IPS DF 4.7 (cell line): ENCODE data around the gene LAYN.

Source experiments
- DNase-seq: peaks from one replicate; pipeline ENCODE4 v3.0.0-alpha.2; 2013; ENCODE audit warnings: low spot score; ENCODE audit errors: extremely low read depth

LAYN gene, protein sequence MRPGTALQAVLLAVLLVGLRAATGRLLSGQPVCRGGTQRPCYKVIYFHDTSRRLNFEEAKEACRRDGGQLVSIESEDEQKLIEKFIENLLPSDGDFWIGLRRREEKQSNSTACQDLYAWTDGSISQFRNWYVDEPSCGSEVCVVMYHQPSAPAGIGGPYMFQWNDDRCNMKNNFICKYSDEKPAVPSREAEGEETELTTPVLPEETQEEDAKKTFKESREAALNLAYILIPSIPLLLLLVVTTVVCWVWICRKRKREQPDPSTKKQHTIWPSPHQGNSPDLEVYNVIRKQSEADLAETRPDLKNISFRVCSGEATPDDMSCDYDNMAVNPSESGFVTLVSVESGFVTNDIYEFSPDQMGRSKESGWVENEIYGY

DNA sequence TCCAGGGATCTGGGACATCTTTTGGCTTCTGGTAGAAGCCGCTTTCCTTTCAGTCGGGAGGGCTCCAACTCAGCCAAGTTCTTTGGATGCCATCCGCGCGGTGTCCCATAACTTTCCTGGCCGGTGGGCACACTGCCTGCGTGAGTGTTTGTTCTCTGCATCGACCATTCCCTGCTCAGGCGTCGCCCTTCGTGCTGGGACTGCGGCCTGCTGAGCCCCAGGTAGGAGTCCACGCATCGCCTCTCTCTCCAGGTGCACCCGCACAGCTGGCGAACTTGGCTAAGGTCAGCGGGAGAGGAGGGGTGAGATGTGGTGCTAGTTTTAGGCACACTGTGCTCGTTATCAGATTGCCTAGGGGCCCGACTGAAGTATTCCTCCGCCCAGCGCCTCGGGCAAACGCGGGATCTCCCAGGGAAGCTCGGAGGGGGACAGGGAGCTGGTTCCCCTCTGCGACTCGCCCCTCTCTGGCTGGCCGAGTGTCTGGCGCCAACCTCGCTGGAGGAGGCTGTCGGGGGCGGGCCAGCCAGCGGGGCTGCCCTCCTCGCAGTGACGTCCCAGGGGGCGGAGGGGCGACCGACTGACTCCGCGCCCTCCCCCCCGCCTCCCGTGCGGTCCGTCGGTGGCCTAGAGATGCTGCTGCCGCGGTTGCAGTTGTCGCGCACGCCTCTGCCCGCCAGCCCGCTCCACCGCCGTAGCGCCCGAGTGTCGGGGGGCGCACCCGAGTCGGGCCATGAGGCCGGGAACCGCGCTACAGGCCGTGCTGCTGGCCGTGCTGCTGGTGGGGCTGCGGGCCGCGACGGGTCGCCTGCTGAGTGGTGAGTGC, at the start of gene LAYN:
TSS of gene LAYN (plus strand) at position 607 of the 823 bp plus-strand sequence. CDS start at position 731, 124 bp downstream.
- no peak for DNase-seq

DNA sequence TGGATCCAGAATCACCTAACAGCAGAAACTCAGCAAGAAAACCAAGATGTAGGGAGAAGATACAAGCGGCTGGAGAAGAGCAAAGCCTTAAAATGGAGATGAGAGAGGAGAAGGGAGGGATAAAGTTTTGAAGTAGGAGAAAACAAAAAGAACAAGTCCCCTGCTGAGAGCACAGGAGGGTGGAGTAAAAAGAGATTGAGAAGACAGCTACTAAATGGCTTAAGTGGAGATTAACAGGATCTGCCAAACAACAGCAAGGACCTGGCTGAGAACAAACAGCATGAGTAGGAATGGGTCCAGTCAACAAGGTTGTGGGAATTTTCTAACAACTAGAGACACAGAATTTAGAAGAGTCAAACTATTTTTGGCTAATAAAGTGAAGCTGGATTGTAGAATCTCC, 46.5 kb upstream of the LAYN start:
- DNase-seq = no peak

DNA sequence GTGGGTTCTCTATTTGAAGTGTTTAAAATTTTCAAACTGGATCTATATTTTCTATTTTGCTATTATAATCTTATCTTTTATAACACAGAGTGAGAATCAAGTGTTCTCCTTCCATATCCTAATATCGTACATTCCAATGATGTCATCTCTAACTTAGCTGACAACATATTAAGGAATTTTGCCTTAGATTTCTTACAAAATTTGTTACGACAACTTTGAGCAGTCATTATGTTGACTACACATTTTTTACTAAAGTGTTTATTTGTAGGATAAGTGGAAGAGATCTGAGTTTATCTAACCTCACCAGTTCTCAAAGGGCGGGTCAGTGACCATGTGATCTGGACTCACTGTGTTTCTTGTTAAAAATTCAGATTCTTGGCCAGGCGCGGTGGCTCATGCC, 41.0 kb upstream of the LAYN start:
- DNase-seq = no peak

DNA sequence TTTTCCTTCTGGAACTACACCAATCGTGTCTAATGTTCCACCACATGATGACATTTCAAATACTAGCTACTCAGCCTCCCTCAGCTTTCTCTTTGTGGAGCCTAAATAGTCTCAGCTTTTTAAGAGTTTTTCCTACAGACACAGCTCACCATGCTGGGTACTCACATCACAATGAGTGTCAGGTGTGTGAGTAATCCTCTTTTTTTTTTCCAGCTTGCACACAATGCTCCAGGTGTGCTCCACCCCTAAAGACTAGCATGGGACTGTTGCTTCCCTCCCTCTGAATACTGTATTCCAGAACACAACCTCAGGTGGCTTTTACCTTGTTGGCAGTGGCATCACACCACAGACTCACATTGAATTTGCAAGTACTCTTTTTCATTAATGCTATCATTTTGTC, 40.0 kb upstream of the LAYN start:
- DNase-seq = no peak

DNA sequence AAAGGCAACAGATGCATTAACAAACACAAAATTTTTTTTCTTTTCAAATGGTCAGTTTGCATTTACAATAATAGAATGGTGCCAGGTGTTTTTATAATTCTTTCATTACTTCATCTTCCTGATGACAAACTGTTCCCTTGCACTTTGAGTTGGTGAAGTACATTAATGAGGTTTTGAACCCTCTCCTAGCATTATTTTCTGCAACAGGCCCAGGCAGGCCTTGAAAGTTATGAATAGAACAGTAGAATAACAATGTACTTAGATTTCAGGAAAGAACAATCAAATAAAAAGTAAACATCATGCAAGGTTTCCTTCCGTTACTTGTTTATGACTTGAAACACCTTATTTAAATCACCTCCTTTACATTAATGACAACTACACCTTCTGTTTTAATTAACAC, 37.9 kb upstream of the LAYN start:
- no peak for DNase-seq

DNA sequence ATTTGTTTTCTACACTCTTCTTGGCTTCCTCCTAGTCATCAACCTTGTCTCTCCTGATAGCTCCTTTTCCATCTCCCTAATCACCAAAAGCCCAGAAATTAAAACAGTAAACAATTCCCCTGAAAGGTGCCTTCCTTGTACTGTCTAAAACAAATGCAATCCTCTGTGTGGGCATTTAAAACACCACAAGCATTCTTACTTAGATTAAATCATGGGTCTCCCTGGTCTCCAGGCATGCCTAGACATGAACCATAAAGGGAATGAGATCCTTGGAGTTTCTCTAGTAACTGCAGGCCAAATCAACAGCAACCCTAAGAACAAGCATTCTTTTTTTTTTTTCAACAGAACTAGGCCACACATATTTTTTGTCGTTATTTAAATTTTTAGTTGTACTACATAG, 30.2 kb upstream of the LAYN start:
- no peak for DNase-seq

DNA sequence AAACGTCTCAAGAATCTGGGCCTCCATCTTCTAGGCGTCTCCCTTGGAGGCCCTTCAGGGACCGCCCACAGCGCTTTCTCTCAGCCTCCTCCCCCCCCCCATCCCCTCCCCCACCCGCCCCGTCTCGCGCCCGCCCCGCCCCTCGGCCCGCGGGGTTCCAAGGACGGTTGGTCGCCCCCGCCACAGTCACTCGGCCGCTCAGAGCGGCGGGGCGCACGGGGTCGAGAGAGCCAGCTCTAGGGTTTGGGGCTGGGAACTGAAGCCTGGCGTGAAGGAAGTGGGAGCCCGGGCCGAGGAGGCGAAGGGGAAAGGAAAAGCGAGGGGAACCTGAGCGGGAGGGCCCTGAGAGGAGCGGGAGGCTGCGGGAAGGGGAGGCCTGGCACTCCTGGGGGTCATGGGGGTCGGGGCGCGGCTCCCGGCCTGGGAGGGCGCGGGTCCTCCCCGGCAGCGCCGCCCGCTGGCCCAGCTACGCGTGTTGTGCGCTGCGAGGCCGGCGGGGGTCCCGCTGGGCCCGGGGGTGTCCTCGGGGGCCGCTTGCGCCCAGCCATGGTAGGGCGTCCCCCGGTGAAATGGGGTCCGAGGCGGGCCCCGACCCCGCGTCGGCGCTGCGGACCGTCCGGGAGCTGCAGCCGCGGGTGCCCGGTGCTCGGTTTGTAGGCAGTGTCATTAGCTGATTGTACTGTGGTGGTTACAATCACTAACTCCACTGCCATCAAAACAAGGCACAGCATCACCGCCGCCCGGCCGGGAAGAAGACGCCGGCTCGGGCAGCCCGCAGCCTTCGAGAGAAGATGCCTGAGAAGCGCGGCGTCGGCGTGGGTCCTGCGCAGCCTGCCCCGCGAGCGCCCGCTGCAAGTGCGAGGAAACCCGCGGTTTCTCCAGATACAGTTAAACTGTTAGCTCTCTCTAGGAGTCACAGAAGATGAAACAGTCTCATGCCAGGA, 28.0 kb upstream of the LAYN start, which contains the start of gene BTG4:
TSS of gene BTG4 (minus strand) at position 91 of the 944 bp plus-strand sequence. CDS start 13,610 bp downstream, outside the sequence.
- DNase-seq = no peak

DNA sequence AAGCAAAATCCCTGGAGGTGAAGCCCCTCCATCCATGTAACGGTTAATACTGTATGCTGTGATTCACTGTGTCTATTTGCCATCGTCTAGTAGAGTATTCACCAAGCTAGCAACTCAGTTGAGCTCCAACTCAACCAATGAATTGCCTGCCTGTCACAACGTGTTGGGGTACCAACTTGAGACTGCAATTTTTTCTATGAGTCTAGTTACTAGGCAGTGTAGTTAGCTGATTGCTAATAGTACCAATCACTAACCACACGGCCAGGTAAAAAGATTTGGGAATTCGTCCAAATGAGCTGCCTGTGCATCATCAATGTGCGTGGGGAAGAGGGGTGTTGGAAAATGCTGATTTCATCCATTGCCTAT, 27.3 kb upstream of the LAYN start:
- DNase-seq = no peak

DNA sequence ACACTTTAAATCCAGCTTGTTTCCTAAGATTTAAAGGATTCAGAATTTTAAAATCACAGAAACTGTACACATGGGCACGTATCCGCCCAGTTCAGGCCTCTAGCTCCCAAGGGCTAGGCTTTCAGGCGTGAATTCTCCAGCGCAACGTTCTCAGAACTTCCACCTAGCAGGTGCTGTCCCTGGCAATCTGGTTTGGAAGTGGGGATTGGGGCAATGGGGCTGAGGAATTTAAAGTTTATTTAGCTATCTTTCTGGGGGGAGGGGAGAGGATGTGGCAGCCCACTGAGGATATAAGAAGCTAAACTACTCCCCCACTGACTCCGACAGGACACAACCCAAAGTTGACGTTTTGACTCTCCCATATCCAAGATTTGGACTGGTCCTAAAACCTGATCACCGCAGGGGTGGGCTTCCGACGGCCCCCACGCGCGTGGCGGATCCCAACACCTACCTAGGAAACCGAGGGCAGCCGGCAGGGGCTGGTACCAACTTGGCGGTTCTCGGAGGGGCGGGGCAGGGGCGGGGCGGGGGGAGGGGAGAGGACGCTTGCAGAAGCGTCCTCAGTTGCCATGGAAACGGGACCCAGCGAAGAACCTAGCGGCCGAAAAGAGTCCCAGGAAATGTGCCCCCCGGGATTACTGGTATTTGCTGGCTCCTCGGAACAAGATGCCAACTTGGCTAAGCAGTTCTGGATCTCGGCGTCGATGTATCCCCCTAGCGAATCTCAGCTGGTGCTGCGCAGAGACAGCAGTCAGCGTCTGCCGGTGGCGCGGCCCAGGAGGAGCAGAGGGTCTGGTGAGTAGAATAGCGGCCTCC, 26.1 kb upstream of the LAYN start, which contains the start of gene HOATZ:
TSS of gene HOATZ (plus strand) at position 563 of the 816 bp plus-strand sequence. CDS start at position 570, 7 bp downstream.
- no peak for DNase-seq

DNA sequence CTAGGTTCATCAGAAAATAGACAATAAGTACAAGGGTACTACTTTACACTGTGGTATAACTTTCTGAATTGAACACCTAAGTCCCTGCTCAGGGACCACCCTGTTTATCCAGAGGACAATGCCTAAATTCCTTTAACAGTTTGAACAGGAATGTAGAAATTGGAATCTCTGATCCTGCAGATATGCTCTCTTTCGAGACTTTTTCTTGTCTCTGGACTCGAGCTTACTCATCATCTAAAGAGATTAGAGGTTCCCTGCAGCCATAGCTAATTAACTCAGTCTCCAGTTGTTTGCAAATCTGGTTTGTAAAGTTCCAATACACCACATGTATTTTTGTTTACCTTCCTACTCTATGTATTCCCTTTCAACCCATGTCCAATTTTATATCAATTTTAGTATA, 24.9 kb upstream of the LAYN start:
- DNase-seq = no peak

DNA sequence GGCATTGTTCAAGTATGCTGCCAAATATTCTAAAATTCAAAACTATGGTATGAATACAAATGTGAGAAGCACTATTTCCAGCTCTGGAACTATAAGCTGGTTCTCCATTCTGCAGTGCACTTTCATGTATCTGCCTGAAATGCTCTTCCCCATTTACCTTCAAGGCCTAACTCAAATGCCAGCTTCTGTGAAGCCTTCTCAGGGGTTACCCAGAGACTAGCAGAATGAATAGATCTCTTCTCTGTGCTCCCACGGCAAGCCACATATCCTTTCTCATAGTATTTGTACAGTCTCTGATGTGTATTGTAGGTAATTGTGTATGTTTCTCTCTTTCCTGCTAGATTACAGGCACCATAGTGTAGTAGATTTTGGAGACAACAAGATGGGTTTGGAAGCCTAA, 21.9 kb upstream of the LAYN start:
- no peak for DNase-seq

DNA sequence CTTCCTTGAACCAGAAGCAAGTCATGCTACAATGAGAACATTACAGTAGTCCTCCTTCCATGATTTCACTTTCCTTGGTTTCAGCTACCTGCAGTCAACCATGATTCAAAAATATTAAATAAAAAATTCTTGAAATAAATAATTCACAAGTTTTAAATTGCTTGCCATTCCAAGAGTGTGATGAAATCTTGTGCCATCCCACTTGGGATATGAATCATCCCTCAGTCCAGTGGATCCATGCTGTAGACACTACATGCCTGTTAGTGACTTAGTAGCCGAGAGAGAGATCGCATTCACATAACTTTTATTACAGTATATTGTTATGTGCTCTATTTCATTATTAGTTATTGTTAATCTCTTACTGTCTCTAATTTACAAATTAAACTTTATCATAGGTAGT, 20.0 kb upstream of the LAYN start:
- DNase-seq = no peak

DNA sequence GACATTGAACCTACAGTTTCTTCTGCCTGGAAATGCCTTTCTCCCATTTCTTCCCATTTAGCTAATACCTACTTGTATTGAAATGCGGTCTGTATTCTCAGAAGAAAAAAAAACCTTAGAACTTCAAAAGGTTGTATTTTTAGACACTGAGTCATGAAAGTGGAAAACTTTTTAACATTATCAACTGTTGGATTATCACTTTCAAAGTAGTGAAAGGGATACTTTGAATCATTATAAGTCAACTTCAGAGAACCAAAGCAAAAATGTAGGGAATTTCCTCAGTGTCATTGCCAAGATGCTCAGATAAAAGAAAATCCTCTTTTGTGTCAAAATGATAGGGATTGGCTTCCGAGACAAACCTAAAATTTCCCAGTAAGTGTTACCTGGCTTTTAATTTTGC, 19.4 kb upstream of the LAYN start:
- DNase-seq = no peak

DNA sequence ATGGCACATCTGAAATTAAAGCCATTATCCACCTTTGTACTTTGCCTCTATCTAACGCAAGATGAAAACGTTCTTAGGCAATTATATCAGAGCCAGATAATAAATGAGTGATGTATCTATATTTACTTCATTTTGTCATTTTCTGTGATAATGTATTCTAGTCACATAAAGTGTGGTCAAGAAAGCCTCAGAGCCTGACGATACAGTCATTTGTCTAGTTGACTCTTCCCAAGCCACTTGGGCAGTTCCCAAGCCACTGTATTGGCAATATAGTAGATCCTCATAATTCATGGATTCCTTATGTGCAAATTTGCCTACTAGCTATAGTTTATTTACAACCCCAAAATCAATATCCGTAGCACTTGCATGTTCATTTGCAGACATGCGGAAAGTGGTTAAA, 18.1 kb upstream of the LAYN start:
- DNase-seq = no peak

DNA sequence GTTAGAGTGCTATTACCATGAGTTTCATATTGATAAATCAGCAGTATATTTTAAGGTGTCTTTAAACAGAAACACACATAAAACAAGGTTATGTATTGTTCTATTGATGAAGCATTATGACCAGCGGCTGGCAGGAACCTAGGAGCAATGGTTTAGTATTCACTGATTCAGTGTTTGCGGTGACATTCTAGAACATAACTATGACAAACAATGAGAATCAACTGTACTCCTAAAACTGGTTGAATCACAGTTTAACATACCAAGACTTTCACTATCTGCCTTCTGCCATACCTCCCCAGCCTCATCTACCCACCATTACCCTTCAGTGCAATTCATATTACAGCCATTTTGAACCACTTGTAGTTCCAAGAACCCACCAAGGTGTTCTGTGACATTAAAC, 17.2 kb upstream of the LAYN start:
- DNase-seq = no peak

DNA sequence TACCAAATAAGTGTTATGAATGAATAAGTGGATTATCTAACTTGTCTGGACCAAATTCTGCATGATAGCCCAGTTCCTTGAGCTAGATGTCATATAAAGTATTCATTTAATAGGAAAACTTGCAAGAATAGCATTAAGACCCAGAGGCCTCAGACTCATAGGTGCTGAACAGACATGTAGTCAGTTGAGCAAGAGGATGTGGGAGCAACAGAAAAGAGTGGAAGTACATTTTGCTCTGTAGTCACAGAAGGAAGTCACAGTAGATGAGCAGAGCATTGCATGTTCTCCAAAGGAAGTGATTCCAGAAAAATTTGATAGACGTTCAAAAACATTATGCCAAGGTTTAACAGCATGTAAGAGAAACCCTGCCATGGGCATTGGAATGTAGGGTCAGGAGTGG, 16.5 kb upstream of the LAYN start:
- no peak for DNase-seq

DNA sequence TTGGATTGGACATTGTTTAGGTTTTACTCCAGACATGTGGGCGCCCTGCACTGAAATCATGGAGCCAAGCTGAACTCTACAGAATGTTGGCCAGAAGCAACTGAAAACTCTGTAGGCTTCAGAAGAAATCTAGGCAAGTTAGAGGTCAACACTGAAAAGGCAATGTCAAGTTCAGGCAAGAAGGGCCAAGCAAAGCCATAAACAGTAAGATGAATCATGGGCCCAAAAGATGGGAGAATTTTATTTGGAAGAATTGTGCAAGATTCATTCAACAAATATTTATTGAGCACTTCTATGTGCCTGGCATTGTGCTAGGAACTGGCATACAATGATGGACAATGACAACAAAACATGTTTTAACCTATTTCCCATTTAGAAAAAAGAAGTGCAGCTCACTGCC, 15.1 kb upstream of the LAYN start:
- DNase-seq = no peak

DNA sequence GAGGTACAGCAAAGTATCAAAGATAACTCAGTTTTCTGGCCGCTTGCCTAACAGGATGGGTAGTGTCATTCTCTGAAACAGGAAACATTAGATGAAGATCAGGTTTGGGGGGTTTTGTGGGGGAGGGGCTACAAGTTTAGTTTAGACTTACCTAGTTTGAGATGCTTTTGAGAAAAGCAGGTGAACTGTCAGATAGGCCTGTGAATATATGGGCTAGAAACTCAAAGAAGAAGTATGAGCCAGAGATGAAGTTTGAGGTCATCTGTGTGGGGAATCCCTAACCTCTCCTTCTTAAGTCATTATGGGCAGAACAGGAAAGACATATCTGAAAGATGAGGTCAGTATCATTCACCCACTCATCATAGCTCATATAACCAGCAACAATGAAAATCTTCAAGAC, 14.0 kb upstream of the LAYN start:
- DNase-seq = no peak

DNA sequence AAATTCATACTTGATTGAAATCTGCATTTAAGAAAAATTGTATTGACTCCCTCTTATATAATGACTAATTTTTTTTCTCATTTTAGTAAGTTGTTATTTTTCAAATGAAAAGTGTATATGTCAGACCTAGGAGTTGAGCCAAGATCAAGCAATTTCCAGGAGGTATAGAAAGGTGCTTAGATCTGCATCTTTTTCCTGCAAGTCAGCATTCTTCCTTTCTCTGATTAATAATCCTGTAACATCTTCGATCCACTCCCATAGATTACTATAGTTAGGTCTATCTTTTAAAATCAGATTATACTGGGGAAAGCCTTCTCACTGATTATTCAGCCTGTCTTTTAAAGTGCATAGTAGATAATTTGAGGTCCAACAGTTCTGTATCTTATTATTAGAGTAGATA, 13.2 kb upstream of the LAYN start:
- no peak for DNase-seq

DNA sequence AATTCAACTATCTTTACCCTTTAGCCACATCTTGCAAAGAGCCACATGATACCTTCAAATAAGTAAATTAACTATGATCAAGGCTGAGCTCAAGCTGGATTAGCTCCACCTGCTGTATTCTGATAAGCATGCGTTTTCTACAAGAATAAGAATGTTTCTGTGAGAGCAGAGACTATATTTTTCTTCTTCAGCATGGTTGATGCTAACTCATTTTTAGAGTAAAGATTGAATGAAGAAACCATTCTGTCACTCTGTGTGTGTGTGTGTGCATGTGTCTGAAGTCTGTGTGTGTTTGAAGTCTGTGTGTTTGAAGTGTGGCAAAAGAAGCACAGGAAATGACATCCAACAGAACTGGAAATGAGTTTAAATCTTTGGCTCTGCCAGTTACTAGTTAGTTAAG, 12.0 kb upstream of the LAYN start:
- DNase-seq = no peak

DNA sequence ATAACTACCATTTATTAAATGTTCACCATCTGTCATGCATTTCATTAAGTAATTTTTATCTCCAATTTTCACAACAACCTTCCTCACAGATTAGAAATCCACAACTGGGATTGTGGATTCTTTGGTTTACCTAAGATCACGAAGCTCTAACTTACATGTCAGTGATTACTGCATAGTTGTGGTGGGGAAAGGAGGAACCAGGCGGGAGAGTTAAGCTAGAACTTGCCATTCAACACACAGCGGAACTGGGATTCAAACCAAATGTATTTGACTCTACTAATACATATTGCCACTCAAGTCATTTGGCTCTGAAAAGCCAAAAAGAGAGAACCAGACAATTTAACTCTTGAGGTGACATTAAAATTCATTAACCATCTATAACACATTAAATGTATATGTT, 10.4 kb upstream of the LAYN start:
- DNase-seq = no peak
